ENCODE results near the gene PAGR1. TPM values are rescaled to one million over a fixed set of nuclear protein-coding genes. Genes with fewer than 3 reads are reported as not detected.
"Not testable (repeated sequence)": the region's sequence is repeated elsewhere in the genome, so short reads cannot be mapped to it uniquely, and the experiment has no call there.

The PAGR1 gene
- polyA plus RNA-seq, 1 donor: 33.5 TPM

DNA sequence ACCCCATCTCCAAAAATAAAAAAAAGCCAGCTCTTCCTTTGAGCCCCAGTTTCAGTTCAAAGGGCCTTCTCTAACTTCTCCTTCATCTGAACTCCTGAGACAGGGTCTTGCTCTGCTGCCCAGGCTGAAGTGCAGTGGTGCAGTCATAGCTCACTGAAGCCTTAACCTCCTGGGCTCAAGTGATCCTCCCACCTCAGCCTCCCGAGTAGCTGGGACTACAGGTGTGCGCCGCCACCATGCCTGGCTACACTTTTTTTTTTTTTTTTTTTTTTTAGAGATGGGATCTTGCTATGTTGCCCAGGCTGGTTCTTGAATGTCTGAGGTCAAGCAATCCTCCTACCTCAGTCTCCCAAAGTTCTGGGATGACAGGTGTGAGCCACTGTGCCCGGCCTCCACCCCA lies 17.3 kb downstream of the PAGR1 start:
- not testable (repeated sequence) for DNase-seq

DNA sequence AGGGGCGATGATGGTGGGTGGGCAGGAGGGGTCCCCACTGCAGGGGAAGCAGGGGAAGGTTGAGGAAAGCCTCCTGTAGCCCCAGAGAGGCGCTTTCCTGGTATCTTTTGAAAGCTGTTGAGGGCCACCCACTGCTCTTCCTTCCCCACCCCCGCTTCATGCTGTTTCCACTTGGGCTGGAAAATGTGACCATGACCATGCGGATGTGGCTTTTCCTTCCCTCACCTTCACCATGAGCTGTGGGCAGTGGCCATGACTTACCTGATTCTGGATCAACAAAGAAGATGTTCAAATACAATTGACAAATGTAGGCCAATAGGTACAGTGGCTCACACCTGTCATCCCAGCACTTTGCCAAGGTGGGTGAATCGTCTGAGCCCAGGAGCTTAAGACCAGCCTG lies 18.1 kb downstream of the PAGR1 start:
- no peak for DNase-seq

DNA sequence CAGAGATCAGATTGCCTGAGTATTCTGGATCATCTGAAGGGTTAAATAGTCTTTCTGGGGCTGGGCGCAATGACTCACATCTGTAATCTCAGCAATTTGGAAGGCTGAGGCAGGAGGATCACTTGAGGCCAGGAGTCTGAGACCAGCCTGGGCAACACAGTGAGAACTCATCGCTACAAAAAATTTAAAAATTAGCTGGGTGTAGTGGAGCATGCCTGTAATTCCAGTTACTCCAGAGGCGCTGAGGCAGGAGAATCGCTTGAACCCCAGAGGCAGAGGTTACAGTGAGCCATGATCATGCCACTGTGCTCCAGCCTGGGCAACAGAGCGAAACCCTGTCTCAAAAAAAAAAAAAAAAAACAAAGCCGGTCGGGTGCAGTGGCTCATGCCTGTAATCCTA lies 20.0 kb downstream of the PAGR1 start:
- no peak for DNase-seq

DNA sequence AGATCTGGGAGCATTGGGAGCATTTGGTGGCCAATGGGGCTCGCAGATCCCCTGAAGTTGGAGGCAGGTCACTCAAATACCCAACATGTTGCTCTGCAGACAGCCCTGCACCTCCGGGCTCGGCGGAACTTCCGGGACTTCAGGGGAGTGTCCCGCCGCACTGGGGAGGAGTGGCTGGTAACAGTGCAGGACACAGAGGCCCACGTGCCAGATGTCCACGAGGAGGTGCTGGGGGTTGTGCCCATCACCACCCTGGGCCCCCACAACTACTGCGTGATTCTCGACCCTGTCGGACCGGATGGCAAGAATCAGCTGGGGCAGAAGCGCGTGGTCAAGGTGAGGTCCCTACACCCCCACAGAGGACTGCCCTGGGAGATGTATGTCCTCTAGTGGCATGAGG lies 20.7 kb downstream of the PAGR1 start:
- DNase-seq: no peak

DNA sequence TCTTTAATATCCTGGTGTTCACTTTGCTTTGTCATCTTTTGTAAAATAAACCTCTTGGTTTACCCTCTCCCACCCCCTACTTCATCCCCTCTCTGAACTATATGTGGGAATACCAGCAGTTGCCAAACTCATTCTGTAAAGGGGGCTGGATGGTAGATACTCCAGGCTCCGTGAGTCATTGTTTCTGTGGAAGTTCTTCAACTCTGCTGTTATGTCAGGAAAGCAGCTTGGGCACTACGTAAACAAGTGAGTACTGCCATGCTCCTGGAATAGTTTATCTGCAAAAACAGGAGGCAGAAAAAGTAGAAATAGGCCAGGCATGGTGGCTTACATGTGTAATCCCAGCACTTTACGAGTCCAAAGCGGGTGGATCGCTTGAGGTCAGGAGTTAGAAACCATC lies 21.9 kb downstream of the PAGR1 start:
- DNase-seq: no peak

DNA sequence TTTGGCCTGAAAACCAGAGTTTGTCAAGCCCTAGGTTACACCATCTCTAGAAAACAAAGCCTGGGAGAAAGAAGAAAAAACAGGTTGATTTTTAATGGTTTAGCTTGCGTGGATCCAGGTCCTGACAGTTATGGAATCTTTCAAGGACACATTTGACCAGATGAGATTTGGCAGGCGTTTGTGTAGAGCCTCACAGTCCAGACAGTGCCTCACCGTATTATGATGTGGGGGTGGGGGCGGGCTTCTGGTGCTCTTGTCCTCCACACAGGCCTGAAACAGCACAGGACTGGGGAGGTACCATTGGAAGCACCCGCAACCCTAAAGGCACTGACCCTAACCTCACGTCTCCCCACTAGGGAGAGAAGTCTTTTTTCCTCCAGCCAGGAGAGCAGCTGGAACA lies 23.9 kb downstream of the PAGR1 start:
- DNase-seq: no peak

DNA sequence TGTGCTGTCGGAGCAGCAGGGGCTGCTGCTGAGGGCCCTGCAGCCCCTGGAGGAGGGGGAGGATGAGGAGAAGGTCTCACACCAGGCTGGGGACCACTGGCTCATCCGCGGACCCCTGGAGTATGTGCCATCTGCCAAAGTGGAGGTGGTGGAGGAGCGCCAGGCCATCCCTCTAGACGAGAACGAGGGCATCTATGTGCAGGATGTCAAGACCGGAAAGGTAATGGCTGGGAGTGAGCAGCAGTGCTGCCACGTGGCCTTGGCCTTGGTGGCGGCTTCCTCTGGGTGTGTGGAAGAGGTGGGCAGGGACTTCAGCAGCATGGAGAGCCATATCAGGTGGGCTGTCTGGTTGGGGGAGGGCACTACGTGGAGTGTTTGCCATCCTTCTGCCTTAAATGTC lies 24.3 kb downstream of the PAGR1 start:
- no peak for DNase-seq

DNA sequence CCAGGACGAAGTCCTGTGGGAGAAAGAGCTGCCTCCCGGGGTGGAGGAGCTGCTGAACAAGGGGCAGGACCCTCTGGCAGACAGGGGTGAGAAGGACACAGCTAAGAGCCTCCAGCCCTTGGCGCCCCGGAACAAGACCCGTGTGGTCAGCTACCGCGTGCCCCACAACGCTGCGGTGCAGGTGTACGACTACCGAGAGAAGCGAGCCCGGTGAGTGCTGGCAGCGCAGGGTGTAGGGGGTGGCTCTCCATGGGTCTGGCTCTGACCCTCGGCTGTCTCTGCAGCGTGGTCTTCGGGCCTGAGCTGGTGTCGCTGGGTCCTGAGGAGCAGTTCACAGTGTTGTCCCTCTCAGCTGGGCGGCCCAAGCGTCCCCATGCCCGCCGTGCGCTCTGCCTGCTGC lies 25.7 kb downstream of the PAGR1 start:
- DNase-seq: no peak

DNA sequence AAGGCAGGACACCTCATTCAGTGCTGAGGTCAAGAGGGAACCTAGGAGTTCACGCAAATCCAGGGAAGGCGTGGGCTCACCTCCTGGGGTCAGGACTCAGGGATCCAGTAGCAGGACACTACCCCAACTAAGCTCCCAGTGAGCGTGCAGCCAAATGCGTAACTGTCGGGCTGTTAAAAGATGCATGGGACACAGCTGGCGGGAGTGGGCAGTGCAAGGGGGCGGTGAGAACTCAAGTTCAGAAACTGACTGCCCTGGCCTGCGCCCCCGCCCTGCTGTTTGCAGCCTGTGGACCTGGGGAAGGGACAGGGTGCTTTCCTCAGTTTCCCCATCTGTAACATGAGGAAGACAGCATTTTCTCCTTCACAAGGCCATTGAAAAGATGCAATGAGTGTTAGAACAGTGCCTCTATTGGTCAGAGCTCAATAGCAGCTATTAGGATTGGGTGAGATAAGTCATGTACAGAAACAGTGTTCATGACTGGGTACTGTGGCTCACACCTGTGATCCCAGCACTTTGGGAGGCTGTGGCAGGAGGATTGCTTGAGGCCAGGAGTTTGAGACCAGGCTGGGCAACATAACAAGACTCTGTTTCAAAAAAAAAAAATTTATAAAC lies 26.9 kb downstream of the PAGR1 start:
- no peak for DNase-seq

DNA sequence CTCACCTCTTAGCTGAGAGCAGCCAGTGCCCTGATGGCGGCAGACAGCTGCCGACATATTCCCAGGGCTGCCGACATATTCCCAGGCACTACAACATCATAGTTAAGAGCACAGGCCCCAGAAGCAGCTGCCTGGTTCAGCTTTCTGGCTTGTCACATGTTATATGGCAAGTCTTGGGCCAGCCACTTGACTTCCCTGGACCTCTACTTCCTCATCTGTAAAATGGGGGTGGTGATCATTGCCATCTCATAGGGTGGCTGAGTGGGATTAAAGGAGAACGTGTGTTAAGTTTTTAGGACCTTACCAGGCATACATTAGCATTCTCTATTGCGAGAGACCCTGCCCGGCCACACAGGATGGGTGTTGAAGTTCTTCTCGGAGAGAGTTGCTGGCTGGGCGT lies 28.0 kb downstream of the PAGR1 start:
- DNase-seq: no peak

DNA sequence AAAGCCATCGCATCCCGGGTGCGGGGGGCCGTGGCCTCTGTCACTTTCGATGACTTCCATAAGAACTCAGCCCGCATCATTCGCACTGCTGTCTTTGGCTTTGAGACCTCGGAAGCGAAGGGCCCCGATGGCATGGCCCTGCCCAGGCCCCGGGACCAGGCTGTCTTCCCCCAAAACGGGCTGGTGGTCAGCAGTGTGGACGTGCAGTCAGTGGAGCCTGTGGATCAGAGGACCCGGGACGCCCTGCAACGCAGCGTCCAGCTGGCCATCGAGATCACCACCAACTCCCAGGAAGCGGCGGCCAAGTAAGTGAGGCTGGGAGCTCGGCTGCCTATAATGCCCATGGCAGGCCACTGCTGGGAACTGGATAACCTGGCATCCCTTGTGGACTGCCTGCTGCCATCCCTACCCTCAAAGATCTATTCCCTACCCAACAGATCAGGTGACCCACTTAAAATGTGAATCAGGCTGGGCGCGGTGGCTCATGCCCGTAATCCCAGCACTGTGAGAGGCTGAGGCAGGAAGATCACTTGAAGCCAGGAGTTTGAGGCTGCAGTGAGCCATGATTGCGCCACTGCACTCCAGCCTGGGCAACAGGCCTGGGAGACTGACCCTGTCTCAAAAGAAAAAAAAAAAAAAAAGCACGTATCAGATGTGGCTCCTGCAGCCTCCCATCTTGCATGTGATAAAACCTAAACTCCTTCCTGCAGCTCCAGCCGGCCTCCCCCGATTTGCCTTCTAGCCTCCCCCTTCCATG lies 28.8 kb downstream of the PAGR1 start:
- DNase-seq: no peak

DNA sequence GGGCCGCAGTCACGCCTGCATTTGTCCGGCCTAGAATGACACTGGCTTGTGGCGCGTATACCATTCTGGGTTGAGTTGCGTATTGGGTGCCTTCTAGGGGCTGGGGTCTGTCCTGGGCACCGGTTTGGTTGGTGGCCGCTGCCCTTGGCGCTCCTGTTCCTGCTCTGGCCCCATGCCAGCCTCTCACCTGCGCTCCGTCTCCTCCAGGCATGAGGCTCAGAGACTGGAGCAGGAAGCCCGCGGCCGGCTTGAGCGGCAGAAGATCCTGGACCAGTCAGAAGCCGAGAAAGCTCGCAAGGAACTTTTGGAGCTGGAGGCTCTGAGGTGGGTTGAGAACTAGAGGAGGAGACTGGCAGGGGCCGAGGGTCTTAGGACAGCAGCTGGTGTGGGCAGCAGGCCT lies 29.7 kb downstream of the PAGR1 start:
- DNase-seq: no peak

DNA sequence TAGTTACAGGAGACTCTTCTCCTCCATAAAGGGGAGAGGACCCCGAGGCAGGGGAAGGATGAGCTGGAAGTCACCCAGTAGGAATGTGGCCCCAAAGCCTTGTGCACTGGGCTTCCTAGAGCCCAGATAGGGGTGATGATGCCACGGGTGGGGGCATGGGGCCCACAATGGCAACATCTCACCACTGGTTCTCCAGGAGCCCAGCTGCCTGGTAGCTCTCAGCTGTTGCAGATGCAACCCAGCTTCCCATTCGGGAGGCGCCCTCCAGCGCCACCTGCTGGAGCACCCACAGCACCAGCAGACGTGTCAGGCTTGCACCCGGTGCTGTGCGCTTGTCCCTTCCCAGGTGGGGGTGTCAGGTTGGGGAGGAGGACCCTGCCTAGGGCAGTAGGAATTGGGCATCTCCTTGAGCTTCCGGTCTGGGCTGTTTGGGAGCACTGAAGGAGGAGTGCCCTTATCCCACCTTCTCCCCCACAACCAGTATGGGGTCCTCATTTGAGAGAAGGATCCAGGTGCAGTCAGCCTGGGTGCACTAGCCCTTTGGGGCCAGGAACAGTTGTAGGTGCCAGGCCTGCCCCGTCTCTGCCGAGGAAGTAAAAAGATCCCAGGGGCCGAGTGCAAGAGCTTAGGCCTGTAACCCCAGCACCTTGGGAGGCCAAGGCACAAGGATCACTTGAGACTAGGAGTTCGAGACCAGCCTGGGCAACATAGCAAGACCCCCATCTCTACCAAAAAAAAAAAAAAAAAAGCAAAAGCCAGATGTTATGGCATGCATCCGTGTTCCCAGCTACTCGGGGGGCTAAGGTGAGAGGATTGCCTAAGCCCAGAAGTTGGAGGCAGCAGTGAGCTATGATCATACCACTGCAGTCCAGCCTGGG lies 32.7 kb downstream of the PAGR1 start:
- peak; percentile 28 for DNase-seq

DNA sequence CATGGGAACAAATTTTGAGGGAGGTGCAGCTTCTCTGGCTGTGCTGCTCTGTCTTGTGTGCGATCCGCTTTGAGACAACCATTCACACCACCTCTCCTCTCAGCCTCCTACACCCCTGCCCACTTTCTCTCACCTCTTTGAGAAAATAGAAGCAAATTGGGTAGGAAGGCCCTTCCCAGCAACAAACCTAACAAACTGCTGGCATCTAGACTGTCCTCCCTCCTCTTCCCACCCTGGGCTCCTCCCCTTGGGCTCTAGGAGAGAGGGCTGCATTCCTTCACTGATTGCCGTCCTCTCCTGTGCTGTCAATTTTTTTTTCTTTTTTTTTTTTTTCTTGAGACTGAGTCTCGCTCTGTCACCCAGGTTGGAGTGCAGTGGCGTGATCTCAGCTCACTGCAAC lies 33.6 kb downstream of the PAGR1 start:
- peak; percentile 29 for DNase-seq

DNA sequence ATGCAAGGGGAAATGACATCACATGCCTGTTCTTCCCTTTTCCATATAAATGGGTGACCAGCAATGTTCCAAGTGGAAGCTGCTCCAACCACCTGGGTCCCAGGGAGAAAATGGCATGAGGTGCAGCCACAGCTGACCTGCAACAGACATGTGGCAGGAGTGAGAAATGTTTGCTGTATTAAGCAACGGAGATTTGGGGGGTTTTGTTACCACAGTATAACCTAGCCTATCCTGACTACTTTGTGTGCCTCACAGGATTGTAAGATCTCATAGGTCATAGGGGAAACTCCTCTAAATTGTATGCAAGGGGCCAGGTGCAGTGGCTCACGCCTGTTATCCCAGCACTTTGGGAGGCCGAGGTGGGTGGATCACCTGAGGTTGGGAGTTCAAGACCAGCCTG lies 35.0 kb downstream of the PAGR1 start:
- no peak for DNase-seq

DNA sequence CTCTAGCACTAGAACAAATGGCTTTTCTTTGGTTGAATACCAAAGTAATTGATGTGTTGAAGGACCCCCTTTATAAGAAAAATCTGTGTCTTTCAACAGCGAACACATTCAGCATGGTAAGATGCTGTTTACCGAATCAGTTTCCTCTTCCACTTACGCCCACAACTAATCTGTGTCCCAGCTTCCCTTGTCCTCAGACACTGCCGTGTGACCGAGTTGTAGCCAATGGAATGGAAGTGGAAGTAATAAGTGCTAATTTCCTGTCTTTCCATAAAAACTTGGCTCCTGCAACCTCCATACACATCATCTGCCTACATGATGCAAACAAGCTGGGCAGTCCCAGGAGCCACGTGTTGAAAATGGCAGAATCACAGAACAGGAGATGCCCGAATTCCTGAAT lies 36.7 kb downstream of the PAGR1 start:
- DNase-seq: peak; percentile 20

DNA sequence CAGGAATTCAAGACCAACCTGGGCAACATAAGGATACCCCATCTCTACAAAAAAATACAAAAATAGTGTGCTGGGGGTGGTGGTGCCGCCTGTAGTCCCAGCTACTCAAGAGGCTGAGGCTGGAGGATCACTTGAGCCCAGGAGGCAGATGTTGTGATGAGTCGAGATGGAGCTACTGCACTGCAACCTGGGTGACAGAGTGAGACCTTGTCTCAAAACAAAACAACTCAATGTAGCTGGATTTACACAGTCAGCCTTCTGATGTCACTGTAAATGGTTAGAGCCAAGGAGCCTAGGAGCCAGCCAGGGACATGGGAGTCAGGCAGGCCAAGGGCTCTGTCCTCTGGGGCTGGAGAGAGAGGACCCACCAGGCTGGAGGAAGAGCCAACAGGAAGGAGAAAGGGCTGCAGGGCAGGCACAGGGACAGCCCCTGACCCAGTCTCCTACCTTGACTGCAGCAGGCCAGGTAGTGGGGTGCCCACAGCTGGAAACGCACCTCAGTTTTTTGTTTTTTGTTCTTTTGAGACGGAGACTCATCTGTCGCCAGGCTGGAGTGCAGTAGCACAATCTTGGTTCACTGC lies 38.7 kb downstream of the PAGR1 start:
- no peak for DNase-seq

DNA sequence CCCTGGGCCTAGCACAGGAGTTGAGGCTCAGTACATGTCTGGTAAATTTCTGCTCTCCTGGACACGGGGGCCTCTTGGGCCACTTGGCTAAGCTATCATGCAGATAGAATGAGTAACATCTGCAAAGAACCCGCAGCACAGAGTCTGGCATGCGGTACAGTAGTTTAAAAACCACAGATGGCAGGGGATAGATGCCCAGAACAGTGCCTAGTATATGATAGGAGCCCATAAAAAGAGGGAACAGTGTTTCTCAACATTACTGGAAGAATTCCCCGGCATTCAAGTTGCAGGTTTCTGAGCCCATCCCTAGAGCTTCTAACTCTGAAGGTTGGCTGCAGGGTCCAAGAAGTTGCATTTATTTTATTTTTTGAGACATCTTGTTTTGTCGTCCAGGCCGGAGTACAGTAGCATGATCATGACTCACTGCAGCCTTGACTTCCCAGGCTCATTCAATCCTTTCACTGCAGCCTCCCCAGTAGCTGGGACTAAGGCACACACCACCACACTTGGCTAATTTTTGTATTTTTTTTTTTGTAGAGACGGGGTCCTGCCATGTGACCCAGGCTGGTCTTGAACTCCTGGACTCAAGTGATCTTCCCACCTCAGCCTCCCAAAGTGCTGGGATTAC lies 41.3 kb downstream of the PAGR1 start:
- DNase-seq: no peak

DNA sequence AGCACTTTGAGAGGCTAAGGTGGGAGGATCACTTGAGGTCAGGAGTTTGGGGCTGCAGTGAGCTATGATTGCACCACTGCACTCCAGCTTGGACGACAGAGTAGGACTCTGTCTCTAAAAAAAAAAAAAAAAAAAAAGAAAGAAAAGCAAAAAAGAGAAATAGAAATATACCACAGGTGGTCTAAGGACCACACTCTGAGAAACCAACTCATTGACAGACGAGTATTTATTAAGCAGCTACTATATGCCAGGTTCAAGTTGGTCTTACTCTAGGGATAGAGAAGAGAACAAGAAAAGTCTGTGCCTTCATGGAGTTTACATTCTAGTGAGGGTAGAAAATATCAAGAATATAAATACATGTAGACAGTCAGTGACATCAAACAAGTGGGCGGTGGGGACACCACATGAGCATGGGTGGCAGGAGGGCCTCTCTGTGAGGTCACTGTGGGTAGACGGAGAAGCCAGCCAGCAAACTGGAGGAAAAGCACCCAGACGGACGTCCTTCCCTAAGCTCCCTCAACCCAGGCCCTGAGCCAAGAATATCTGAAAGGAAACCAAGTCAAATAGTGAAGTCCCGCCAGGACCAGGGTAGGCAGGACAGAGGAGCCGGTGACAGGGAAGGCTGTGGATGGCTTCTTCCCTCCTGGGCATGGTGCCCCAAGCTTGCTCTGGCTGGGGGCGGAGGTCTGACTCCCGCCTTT lies 42.3 kb downstream of the PAGR1 start:
- DNase-seq: no peak

DNA sequence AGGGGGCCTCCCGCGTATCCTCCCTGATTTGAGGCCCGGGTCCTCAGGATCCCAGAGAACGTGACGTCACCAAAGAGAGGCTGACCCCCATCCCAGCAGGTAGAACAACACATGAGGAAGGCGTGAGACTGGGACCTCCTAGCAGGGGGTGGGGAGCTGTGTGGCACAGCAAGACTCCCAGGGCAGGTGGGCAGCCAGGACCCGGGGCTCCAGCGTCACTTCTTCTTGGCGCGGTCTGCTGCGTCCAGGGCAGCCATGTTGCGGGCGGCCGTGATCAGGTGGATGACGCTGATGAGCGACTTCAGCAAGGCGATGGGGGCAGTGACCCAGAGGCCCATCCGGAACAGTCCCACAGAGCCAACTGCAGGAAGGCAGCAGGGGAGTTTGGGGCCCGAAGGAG lies 43.0 kb downstream of the PAGR1 start:
- DNase-seq: no peak

DNA sequence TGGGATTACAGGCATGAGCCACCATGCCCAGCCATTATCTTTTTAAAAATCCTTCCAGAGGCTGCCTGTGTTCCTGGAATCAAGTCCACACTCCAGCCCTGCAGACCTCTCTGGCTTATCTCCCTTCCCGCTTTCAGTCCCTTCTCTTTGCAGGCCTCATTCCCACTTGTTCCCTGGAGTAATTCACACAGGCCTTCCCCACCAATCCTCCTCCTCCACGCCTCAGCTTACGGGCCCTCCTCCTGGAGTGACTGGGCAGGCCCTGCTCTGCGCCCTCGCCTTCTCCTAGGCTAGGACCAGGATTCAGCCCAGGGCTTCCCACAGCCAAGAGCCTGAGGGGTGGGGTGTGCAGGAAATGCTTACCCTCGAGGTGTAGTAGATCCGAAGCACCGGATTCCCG lies 44.3 kb downstream of the PAGR1 start:
- DNase-seq: no peak

Measured in left kidney (tissue), 2 donors.